Prostate gland (tissue), 2 donors: ENCODE measurements around the gene TGM2. TPM values are rescaled to one million over a fixed set of nuclear protein-coding genes. Genes with fewer than 3 reads are reported as not detected.

ENCODE experiments used
- DNase-seq: peaks from one replicate; pipeline ENCODE4 v3.0.0-alpha.2; 2019; ENCODE audit warnings: low spot score
- H3K27ac ChIP-seq, 2 donors: fragments of 200-600 bp; sonication (generic); 2 replicates each; pipeline ENCODE4 v1.5.1; 2017 to 2019
- H3K27me3 ChIP-seq: fragments of 200-600 bp; sonication (generic); replicated peaks from 2 replicates; pipeline ENCODE4 v1.5.1; 2019; ENCODE audit not compliant: insufficient read depth
- H3K36me3 ChIP-seq, 2 donors: fragments of 200-600 bp; sonication (generic); 1 replicate in 1 of 2; 2 replicates in 1 of 2; pipeline versions ENCODE4 v1.5.1 to v1.8.1; 2017 to 2019
- H3K4me1 ChIP-seq: fragments of 200-600 bp; sonication (generic); replicated peaks from 2 replicates; pipeline ENCODE4 v1.5.1; 2019
- H3K4me3 ChIP-seq, 2 donors: fragments of 200-600 bp; sonication (generic); 2 replicates each; pipeline ENCODE4 v1.5.1; 2017 to 2019
- H3K9me3 ChIP-seq: fragments of 200-600 bp; sonication (generic); 2 replicates; pipeline ENCODE4 v1.5.1; 2017
- CTCF ChIP-seq, 4 experiments: fragments of 200-600 bp in 2 of 4; fragments of 450-650 bp in 2 of 4; sonication (generic) in 2 of 4; IDR thresholded peaks; 1 replicate in 3 of 4; 2 replicates in 1 of 4; pipeline ENCODE4 v1.5.1; 2016 to 2019; ENCODE audit warnings: antibody characterized with exemption in 4 of 4, mild to moderate bottlenecking in 2 of 4, moderate library complexity in 2 of 4
- POLR2A ChIP-seq: fragments of 450-650 bp; IDR thresholded peaks from one replicate; pipeline ENCODE4 v1.6.1; 2016; ENCODE audit warnings: antibody characterized with exemption, mild to moderate bottlenecking
- POLR2AphosphoS5 ChIP-seq: sonication (generic); formaldehyde crosslinking; IDR thresholded peaks from one replicate; pipeline ENCODE4 v1.6.1; 2017; ENCODE audit warnings: antibody characterized with exemption
- WGBS: methylation state at CpG from one replicate; pipeline ENCODE4 v1.1.5; 2018; 5-methylcytosine and 5-hydroxymethylcytosine counted together
- intact Hi-C: fragments of 100-400 bp; cut with DNase I; formaldehyde crosslinking; loops from one replicate; pipeline ENCODE4 v1.14.2; 2022
- total RNA-seq, 2 donors: library from RNA; depleted of rRNA; stranded (reverse); fragments of >200 nt; gene quantifications; one replicate each; pipeline ENCODE4 v1.1.0, GENCODE V29; 2016

Gene TGM2
- total RNA-seq, 2 donors from 2014 or later, result 39.6 to 157 TPM

- Histone ChIP-seq H3K27ac (no peak overlapping the region), H3K36me3 (peaks cover 0 to 5% of the 10 kb centered on the region in 2 donors), H3K4me3 (no peak overlapping the region), H3K4me1 (peaks cover 6% of the 10 kb centered on the region), H3K9me3 (no peaks in the 10 kb centered on the region), H3K27me3 (no peaks in the 10 kb centered on the region)
- TF ChIP-seq POLR2A (no peak), CTCF (IDR thresholded peaks at IDR 0.05) (no peak), POLR2AphosphoS5 (no peak)
- intact Hi-C loops, result no loop called here
- WGBS, result 94% methylated on average over 2 of the region's 2 CpGs
- DNase-seq, result no peak
Measured at GRCh38 chr20:38128691-38129090, 36.4 kb downstream of the TGM2 start.

- Histone ChIP-seq H3K27ac (peak overlapping the region in 1 of 2 donors; percentile 65), H3K36me3 (peaks cover 0 to 5% of the 10 kb centered on the region in 2 donors), H3K9me3 (no peaks in the 10 kb centered on the region), H3K4me1 (peaks cover 10% of the 10 kb centered on the region), H3K27me3 (no peaks in the 10 kb centered on the region), H3K4me3 (no peak overlapping the region)
- intact Hi-C loops, result no loop called here
- TF ChIP-seq POLR2AphosphoS5 (no peak), POLR2A (no peak), CTCF (IDR thresholded peaks at IDR 0.05) (no peak)
- 87% methylated on average over 9 of the region's 9 CpGs for WGBS
- DNase-seq, result no peak
Measured at GRCh38 chr20:38127920-38128528, 37.0 kb downstream of the TGM2 start.

DNA sequence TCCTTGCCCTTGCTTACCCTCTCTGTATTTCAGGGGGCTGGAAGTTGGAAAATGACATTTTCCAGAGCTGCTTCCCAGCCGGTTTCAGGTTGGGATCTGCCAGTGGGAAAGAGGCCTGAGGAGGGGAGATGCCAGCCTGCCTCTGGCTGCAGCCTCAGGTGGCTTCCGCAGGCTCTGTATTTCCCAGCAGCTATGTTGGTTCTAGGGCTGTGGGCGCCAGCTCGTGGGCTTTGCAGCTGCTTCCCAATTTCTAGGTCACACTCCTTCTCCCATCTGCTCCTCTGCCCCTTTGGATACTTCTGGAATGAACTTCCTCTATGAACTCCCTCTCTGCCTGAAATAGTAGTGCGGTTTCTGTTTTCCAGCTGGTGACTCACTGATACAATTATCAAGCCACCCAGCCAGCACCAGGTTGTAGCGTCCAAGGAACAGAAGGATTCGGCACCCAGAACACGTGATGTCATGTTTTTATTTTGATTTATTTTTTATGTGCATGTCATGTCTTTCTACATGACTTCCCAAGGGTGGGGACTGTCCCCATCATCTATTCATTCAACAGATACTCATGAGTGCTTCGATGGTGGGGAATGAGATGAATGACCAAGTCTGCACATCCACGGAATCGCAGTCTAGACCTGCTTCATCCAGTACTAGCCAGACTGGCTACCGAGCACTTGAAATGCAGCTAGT lies 38.0 kb downstream of the TGM2 start:
- TF ChIP-seq POLR2AphosphoS5 (peak; percentile 69), CTCF (IDR thresholded peaks at IDR 0.05) (no peak)
- intact Hi-C loops, result no loop called here
- WGBS, result 52% methylated on average over 12 of the region's 12 CpGs
- Histone ChIP-seq H3K4me1 (peaks cover 12% of the 10 kb centered on the region), H3K27me3 (no peaks in the 10 kb centered on the region), H3K9me3 (no peaks in the 10 kb centered on the region), H3K27ac (peak overlapping the region; percentile 43 to 65), H3K36me3 (peaks cover 0 to 5% of the 10 kb centered on the region in 2 donors), H3K4me3 (no peak overlapping the region)
- no peak for DNase-seq

DNA sequence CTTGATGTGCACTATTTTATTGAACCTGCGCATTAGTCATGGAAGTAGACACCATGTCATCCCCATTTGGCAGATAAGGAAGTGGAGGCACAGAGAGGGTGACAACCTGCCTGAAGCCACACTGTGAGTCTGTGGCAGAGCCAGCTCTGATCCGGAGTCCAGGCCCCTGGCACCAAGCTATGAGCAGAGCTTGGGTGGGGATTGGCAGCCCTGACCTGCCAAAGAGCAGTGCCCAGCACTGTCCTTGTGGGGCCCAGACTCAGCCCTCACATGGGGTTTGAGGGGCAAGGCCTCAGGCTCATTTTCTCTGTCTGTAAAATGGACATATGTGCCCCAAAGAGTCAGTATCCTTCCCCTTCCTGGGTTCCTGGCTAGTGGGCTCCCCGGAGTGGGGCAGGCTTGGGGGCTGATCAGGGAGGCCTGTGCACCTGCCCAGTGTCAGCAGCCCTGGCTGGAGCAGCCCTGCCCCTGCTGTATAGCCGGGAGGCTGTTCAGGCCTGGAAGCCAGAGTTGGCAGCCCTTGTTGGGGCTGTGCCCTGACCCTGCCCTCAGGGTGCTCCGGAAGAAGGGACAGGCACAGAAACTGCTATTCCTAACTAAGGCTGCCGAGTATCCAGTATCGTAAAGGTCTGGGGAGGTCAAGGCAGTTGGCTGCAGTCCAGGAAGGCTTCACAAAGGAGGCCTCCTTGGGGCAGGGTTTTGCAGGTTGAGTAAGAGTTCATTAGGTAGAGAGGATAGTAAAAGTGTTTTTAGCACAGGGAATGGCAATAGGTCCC lies 38.7 kb downstream of the TGM2 start:
- DNase-seq, result no peak
- Histone ChIP-seq H3K9me3 (no peaks in the 10 kb centered on the region), H3K36me3 (peaks cover 0 to 5% of the 10 kb centered on the region in 2 donors), H3K27me3 (no peaks in the 10 kb centered on the region), H3K27ac (peak overlapping the region; percentile 43 to 65), H3K4me1 (peaks cover 12% of the 10 kb centered on the region), H3K4me3 (no peak overlapping the region)
- TF ChIP-seq POLR2A (no peak), POLR2AphosphoS5 (no peak), CTCF (IDR thresholded peaks at IDR 0.05) (no peak)
- intact Hi-C loops, result no loop called here
- 81% methylated on average over 7 of the region's 7 CpGs for WGBS
